Measurements from ENCODE around the gene KSR2. TPM values are rescaled to one million over a fixed set of nuclear protein-coding genes. Genes with fewer than 3 reads are reported as not detected.

The KSR2 gene
- total and polyA plus RNA-seq, 10 of the 15 experiments (the other 5 are each of a cell fraction or from before 2014, with no cell fraction given): under 0.01 to 1.5 (median 0.01) TPM; not detected in 3

DNA sequence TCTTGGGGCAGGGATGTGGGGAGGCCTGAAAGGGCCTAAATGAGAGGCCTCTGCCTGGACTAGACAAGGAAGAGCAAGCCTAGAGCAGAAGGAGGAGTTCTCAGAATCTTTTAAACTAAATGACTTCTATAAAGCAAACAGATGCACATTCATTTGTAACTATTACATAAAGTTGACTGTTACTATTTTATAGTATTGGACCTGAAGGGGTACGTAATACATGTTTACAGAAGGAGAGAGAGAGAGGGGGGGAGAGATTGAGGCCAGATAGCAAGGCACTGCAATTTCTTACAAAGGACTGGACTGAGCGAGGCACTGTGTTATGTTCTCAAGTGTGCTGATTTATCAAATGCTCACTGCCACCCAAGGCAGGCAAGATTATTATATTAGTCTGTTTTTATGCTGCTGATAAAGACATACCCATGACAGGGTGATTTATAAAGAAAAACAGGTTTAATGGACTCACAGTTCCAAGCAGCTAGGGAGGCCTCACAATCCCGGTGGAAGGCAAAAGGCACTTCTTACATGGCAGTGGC, 391.6 kb downstream of the KSR2 start:
- H3K4me2 ChIP-seq (ENCODE audit: control insufficient read depth, insufficient read depth): no peak overlapping the region
- no peaks in the 10 kb centered on the region for H3K4me1 ChIP-seq (ENCODE audit: control insufficient read depth, insufficient read depth, low read length)
- FAIRE-seq (no peak), DNase-seq (ENCODE audit: low read depth, low spot score) (no peak), ATAC-seq (no peak)
- no peak overlapping the region for H3K27ac ChIP-seq (ENCODE audit: control insufficient read depth, insufficient read depth)
- H3K27me3 ChIP-seq (replicated peaks in 1 of 2; ENCODE audit: control insufficient read depth in 2 of 2, insufficient read depth in 2 of 2, low read length in 1 of 2): no peaks in the 10 kb centered on the region
- CTCF ChIA-PET: no interaction called here
- in situ Hi-C loops (cut with MboI): no loop called here
- POLR2A ChIA-PET: no interaction called here
- RAD21 ChIA-PET (ENCODE audit: unreplicated experiment): no interaction called here
- no TSS peak for BruUV-seq (replicated peaks)
- no peaks in the 10 kb centered on the region for H3K36me3 ChIP-seq (ENCODE audit: control insufficient read depth in 2 of 2, insufficient read depth in 2 of 2, low read length in 1 of 2)
- no peaks in the 10 kb centered on the region for H4K20me1 ChIP-seq (ENCODE audit: control insufficient read depth, insufficient read depth)
- H3K79me2 ChIP-seq (ENCODE audit: control insufficient read depth, insufficient read depth, low read length): no peaks in the 10 kb centered on the region
- intact Hi-C loops (cut with micrococcal nuclease; ENCODE audit: unreplicated experiment): no loop called here
- no peak for TF ChIP-seq ZNF384 (IDR thresholded peaks at IDR 0.05; ENCODE audit: borderline replicate concordance, low read depth, low read length)
- TF ChIP-seq ZNF207 (IDR thresholded peaks at IDR 0.05; ENCODE audit: borderline replicate concordance): no peak
- no peak for TF ChIP-seq KAT2A (conservative IDR thresholded peaks at IDR 0.05; ENCODE audit: control insufficient read depth, low read depth, low read length)
- TF ChIP-seq YY1 (IDR thresholded peaks at IDR 0.05; ENCODE audit: low read depth, low read length): no peak
- TF ChIP-seq PAX8 (IDR thresholded peaks at IDR 0.05): no peak
- no peak for TF ChIP-seq ESRRA (IDR thresholded peaks at IDR 0.05; ENCODE audit: low read length)
- 30% methylated on average over 3 of the region's 3 CpGs for WGBS (ENCODE audit: insufficient coverage, insufficient replicate concordance, low lambda C conversion rate, missing lambda C conversion rate)
- SMC1A ChIA-PET (ENCODE audit: uncharacterized antibody, unreplicated experiment): no interaction called here
- H3K4me3 ChIP-seq: no peak overlapping the region
- no peaks in the 10 kb centered on the region for H3K9me3 ChIP-seq (replicated peaks; ENCODE audit: control insufficient read depth, insufficient read depth, low read length)
- no peak overlapping the region for H2AFZ ChIP-seq (ENCODE audit: control insufficient read depth, low read depth, low read length)
- no peak overlapping the region for H3K9ac ChIP-seq (ENCODE audit: control insufficient read depth, insufficient read depth, low read length)

DNA sequence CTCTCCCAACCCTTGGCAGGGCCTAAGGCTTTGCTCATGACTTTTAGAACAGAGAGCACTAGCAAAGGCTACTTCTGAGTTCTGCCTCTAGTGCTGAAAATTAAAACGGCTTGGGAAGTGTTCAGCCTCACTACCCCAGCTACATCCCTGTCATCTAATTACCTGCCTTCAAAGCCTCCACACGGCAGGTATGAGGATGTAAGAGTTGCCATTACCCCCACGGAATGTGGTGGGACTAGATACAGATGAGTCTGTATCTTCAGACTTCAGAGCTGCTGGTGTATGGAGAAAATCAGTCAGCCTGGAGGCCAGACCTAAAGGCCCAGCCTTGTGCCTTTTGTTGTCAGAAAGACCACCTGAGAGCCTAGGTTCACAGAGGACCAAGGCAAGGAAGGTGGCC, 392.7 kb downstream of the KSR2 start:
- Histone ChIP-seq H3K27ac (ENCODE audit: control insufficient read depth, insufficient read depth) (no peak overlapping the region), H3K4me2 (ENCODE audit: control insufficient read depth, insufficient read depth) (no peak overlapping the region), H3K9me3 (replicated peaks; ENCODE audit: control insufficient read depth, insufficient read depth, low read length) (no peaks in the 10 kb centered on the region), H4K20me1 (ENCODE audit: control insufficient read depth, insufficient read depth) (no peaks in the 10 kb centered on the region), H3K4me3 (no peak overlapping the region), H3K79me2 (ENCODE audit: control insufficient read depth, insufficient read depth, low read length) (no peaks in the 10 kb centered on the region), H3K9ac (ENCODE audit: control insufficient read depth, insufficient read depth, low read length) (no peak overlapping the region), H3K4me1 (ENCODE audit: control insufficient read depth, insufficient read depth, low read length) (no peaks in the 10 kb centered on the region), H3K27me3 (replicated peaks in 1 of 2; ENCODE audit: control insufficient read depth in 2 of 2, insufficient read depth in 2 of 2, low read length in 1 of 2) (no peaks in the 10 kb centered on the region), H2AFZ (ENCODE audit: control insufficient read depth, low read depth, low read length) (no peak overlapping the region), H3K36me3 (ENCODE audit: control insufficient read depth in 2 of 2, insufficient read depth in 2 of 2, low read length in 1 of 2) (no peaks in the 10 kb centered on the region)
- FAIRE-seq (no peak), DNase-seq (ENCODE audit: low read depth, low spot score) (no peak), ATAC-seq (no peak)
- ChIA-PET RAD21 (ENCODE audit: unreplicated experiment) (no interaction called here), POLR2A (no interaction called here), CTCF (no interaction called here), SMC1A (ENCODE audit: uncharacterized antibody, unreplicated experiment) (interaction anchor here (1.6 kb wide), 1 partner anchor 13 kb away, joined by 6 read pairs; no protein-coding TSS in a partner anchor)
- in situ Hi-C loops (cut with MboI): no loop called here
- 2% methylated on average over 3 of the region's 3 CpGs for WGBS (ENCODE audit: insufficient coverage, insufficient replicate concordance, low lambda C conversion rate, missing lambda C conversion rate)
- intact Hi-C loops (cut with micrococcal nuclease; ENCODE audit: unreplicated experiment): no loop called here
- no TSS peak for BruUV-seq (replicated peaks)
- TF ChIP-seq LARP7 (IDR thresholded peaks at IDR 0.05): no peak
- no peak for TF ChIP-seq SP1 (IDR thresholded peaks at IDR 0.05; ENCODE audit: low read depth, low read length)
- no peak for TF ChIP-seq RCOR1 (conservative IDR thresholded peaks at IDR 0.05; ENCODE audit: low read depth, low read length)
- no peak for TF ChIP-seq RBBP5 (conservative IDR thresholded peaks at IDR 0.05)
- TF ChIP-seq RELA (IDR thresholded peaks at IDR 0.05; ENCODE audit: borderline replicate concordance, partially characterized antibody): no peak
- TF ChIP-seq, protein P1, sequence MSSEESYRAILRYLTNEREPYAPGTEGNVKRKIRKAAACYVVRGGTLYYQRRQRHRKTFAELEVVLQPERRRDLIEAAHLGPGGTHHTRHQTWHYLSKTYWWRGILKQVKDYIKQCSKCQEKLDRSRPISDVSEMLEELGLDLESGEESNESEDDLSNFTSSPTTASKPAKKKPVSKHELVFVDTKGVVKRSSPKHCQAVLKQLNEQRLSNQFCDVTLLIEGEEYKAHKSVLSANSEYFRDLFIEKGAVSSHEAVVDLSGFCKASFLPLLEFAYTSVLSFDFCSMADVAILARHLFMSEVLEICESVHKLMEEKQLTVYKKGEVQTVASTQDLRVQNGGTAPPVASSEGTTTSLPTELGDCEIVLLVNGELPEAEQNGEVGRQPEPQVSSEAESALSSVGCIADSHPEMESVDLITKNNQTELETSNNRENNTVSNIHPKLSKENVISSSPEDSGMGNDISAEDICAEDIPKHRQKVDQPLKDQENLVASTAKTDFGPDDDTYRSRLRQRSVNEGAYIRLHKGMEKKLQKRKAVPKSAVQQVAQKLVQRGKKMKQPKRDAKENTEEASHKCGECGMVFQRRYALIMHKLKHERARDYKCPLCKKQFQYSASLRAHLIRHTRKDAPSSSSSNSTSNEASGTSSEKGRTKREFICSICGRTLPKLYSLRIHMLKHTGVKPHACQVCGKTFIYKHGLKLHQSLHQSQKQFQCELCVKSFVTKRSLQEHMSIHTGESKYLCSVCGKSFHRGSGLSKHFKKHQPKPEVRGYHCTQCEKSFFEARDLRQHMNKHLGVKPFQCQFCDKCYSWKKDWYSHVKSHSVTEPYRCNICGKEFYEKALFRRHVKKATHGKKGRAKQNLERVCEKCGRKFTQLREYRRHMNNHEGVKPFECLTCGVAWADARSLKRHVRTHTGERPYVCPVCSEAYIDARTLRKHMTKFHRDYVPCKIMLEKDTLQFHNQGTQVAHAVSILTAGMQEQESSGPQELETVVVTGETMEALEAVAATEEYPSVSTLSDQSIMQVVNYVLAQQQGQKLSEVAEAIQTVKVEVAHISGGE (CRISPR knock-in tag; IDR thresholded peaks at IDR 0.05): no peak
- no peak for TF ChIP-seq RAD21 (IDR thresholded peaks at IDR 0.05; ENCODE audit: insufficient read depth, low read depth, low read length)
- no peak for TF ChIP-seq SIN3A (IDR thresholded peaks at IDR 0.05; ENCODE audit: low read depth, low read length)
- no peak for TF ChIP-seq CHD1 (IDR thresholded peaks at IDR 0.05; ENCODE audit: low read depth, low read length)

Data from GM12878 (cell line).